Mesodermal cell (in vitro differentiated cells): ENCODE measurements around the gene AP2A1.

Experiments used
- H3K27ac ChIP-seq: 2 replicates; pipeline ENCODE4 v1.7.0; 2013; ENCODE audit warnings: mild to moderate bottlenecking, low read depth, low read length, moderate library complexity; ENCODE audit not compliant: severe bottlenecking
- H3K36me3 ChIP-seq: 2 replicates; pipeline ENCODE4 v1.7.1; 2013; ENCODE audit warnings: mild to moderate bottlenecking, low read length, moderate library complexity; ENCODE audit not compliant: control insufficient read depth, insufficient read depth
- H3K4me1 ChIP-seq: one replicate; pipeline ENCODE4 v1.7.1; 2013; ENCODE audit warnings: mild to moderate bottlenecking, low read length; ENCODE audit not compliant: insufficient read depth, control insufficient read depth, poor library complexity, severe bottlenecking
- H3K4me3 ChIP-seq: 2 replicates; pipeline ENCODE4 v1.7.0; 2013; ENCODE audit warnings: low read length, control low read depth, mild to moderate bottlenecking; ENCODE audit not compliant: insufficient read depth, poor library complexity, severe bottlenecking; ENCODE audit errors: extremely low read depth
- H3K9me3 ChIP-seq: 2 replicates; pipeline ENCODE4 v1.7.1; 2013; ENCODE audit warnings: mild to moderate bottlenecking, low read length, moderate library complexity; ENCODE audit not compliant: control insufficient read depth
- WGBS, 2 experiments: methylation state at CpG; one replicate each; pipeline ENCODE4 v1.1.5; 2013; ENCODE audit warnings: missing lambda C conversion rate in 2 of 2; ENCODE audit not compliant: insufficient coverage in 2 of 2; 5-methylcytosine and 5-hydroxymethylcytosine counted together

Gene AP2A1

GRCh38 chr19:49746206-49746958 is 20.4 kb upstream of the AP2A1 start:
- no peaks in the 10 kb centered on the region for H3K36me3 ChIP-seq
- WGBS, 2 experiments = 79% methylated on average over 40 to 43 of the region's 52 CpGs
- no peaks in the 10 kb centered on the region for H3K4me1 ChIP-seq
- H3K4me3 ChIP-seq = no peak overlapping the region
- no peaks in the 10 kb centered on the region for H3K9me3 ChIP-seq
- no peak overlapping the region for H3K27ac ChIP-seq

GRCh38 chr19:49749055-49749716 is 17.6 kb upstream of the AP2A1 start:
- H3K9me3 ChIP-seq = peaks cover 3% of the 10 kb centered on the region
- WGBS, 2 experiments = 74 to 89% methylated on average over 3 to 4 of the region's 6 CpGs
- no peak overlapping the region for H3K4me3 ChIP-seq
- no peaks in the 10 kb centered on the region for H3K4me1 ChIP-seq
- no peaks in the 10 kb centered on the region for H3K36me3 ChIP-seq
- H3K27ac ChIP-seq = no peak overlapping the region

DNA sequence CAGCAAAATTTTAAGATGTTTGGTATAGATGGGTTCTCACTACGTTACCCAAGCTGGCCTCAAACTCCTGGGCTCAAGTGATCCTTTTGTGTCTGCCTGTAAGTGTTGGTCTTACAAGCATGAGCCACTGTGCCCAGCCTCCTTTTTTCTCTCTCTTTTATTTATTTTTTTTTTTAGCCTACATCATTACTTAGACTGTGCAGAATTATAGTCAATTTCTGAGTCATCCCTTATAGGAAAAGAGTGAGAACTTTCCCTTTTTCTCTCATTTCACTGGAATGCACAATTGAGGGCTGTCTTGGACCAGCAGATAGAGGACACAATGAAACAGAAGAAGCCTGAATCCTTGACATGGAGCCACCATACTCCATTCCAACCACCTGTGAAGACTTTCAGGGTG is 17.0 kb upstream of the AP2A1 start:
- H3K4me3 ChIP-seq = no peak overlapping the region
- no peaks in the 10 kb centered on the region for H3K36me3 ChIP-seq
- WGBS, 2 experiments = 80% methylated on average over 1 of the region's 1 CpG; no CpG with 5 or more reads in 1 of the 2 experiments
- no peak overlapping the region for H3K27ac ChIP-seq
- H3K4me1 ChIP-seq = no peaks in the 10 kb centered on the region
- H3K9me3 ChIP-seq = peaks cover 3% of the 10 kb centered on the region

GRCh38 chr19:49752701-49753100 is 14.1 kb upstream of the AP2A1 start:
- Histone ChIP-seq H3K4me3 (no peak overlapping the region), H3K9me3 (peaks cover 20% of the 10 kb centered on the region), H3K36me3 (no peaks in the 10 kb centered on the region), H3K27ac (no peak overlapping the region), H3K4me1 (no peaks in the 10 kb centered on the region)
- WGBS, 2 experiments = 80% methylated on average over 1 of the region's 1 CpG; no CpG with 5 or more reads in 1 of the 2 experiments

DNA sequence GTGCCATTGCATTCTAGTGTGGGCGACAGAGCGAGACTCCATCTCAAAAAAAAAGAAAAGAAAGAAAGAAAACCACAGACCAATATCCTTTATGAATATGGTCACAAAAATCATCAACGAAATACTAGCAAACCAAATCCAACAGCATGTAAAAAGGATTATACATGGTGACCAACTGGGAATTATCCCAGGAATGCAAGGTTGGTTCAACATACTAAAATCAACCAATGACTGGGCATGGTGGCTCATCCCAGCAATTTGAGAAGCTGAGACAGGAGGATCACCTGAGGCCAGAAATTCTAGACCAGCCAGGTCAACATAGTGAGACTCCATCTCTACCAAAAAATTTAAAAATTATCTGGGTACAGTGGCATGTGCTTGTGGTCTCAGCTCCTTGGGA is 10.8 kb upstream of the AP2A1 start:
- Histone ChIP-seq H3K4me1 (peaks cover 9% of the 10 kb centered on the region), H3K36me3 (no peaks in the 10 kb centered on the region), H3K27ac (no peak overlapping the region), H3K9me3 (peaks cover 20% of the 10 kb centered on the region), H3K4me3 (no peak overlapping the region)
- WGBS, 2 experiments = no CpG with 5 or more reads among the region's 3 CpGs

DNA sequence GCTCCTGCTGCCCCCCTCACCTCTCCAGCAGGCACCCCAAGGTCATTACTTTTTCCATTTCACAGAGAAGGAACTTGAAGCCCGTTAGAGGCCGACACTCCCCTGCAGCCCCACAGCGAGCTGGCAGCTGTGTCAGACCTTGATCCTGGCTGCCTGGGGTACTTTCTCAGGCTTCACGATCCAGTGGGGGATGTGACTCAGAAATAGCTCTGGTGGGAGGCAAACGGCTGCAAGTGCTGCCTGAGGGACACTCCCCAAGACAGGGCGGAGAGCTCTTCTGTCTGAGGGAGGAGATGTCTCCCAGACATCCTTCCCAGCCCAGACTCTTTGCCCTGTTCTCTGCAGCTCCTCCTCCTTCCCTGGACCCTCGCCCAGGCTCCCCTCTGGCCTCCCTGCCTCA is 8.5 kb upstream of the AP2A1 start:
- 32 to 47% methylated on average over 4 to 6 of the region's 7 CpGs for WGBS, 2 experiments
- no peak overlapping the region for H3K27ac ChIP-seq

DNA sequence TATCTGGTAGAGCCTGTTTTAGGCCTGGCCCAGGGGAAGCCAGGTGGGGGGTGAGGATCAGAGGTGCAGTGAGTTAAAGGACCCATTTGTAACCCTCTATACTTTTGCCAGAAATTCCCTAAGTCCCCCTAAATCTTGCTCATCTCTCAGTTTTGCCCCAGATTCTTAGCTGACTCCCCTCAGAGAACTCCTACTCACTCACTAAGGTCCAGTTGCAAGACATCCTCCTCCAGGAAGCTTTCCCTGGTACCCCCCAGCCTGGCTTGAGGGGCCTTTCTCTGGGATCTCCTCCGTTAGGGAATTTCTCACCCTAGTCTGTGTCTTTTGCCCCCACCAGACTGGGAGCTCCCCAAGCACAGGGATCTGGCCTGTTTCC is 5.6 kb upstream of the AP2A1 start:
- Histone ChIP-seq H3K4me1 (peaks cover 24% of the 10 kb centered on the region), H3K4me3 (no peak overlapping the region), H3K36me3 (no peaks in the 10 kb centered on the region), H3K9me3 (peaks cover 6% of the 10 kb centered on the region), H3K27ac (peak overlapping the region; percentile 36)
- 67% methylated on average over 1 of the region's 1 CpG; no CpG with 5 or more reads in 1 of the 2 experiments for WGBS, 2 experiments

More for the DNA sequence above, 8.5 kb upstream of the AP2A1 start:
- Histone ChIP-seq H3K36me3 (no peaks in the 10 kb centered on the region), H3K4me3 (no peak overlapping the region), H3K4me1 (peaks cover 18% of the 10 kb centered on the region), H3K9me3 (peaks cover 16% of the 10 kb centered on the region)

- Histone ChIP-seq H3K4me1 (peaks cover 24% of the 10 kb centered on the region), H3K36me3 (no peaks in the 10 kb centered on the region), H3K4me3 (no peak overlapping the region), H3K27ac (peak overlapping the region; percentile 36), H3K9me3 (peaks cover under 1% of the 10 kb centered on the region)
- 83 to 86% methylated on average over 8 to 13 of the region's 16 CpGs for WGBS, 2 experiments
Observed at GRCh38 chr19:49761625-49762311, 5.0 kb upstream of the AP2A1 start.

GRCh38 chr19:49763230-49763629 is 3.6 kb upstream of the AP2A1 start, which contains the start of gene TSKS:
TSS of gene TSKS (minus strand) at chr19:49763306. CDS start at chr19:49763247, 59 bp downstream.
- no peak within 1 kb of the TSS for H3K27ac ChIP-seq
- H3K36me3 ChIP-seq = no peaks in the 10 kb centered on the region
- peaks cover 27% of the 10 kb centered on the region for H3K4me1 ChIP-seq
- H3K9me3 ChIP-seq = no peaks in the 10 kb centered on the region
- no peak within 1 kb of the TSS for H3K4me3 ChIP-seq
- 94 to 100% methylated on average over 4 to 6 of the region's 6 CpGs for WGBS, 2 experiments

DNA sequence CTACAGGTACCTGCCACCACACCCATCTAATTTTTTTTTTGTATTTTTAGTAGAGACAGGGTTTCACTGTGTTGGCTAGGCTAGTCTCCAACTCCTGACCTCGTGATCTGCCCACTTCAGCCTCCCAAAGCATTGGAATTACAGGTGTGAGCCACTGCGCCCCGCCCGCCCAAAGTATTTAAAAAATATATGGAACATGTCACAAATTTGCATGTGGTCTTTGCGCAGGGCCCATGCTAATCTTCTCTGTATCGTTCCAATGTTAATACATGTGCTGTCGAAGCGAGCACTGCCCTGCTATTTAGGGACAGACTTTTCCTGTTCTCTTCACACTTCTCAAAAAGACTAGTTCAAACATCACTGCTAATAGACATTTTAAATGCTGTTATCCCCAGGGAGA is 2.5 kb upstream of the AP2A1 start:
- peaks cover 22% of the 10 kb centered on the region for H3K4me1 ChIP-seq
- peaks cover 8% of the 10 kb centered on the region for H3K36me3 ChIP-seq
- 97 to 98% methylated on average over 8 of the region's 8 CpGs for WGBS, 2 experiments
- no peak overlapping the region for H3K4me3 ChIP-seq
- H3K27ac ChIP-seq = no peak overlapping the region
- H3K9me3 ChIP-seq = no peaks in the 10 kb centered on the region
